HG02973 (cell line): ENCODE data around the gene DNAH14.
"Not testable (repeated sequence)": the region's sequence is repeated elsewhere in the genome, so short reads cannot be mapped to it uniquely, and the experiment has no call there.

Source experiments
- ATAC-seq: cut with Tn5 transposase; IDR thresholded peaks from one replicate; pipeline ENCODE4 v1.9.1; 2021; ENCODE audit warnings: moderate library complexity; ENCODE audit not compliant: unreplicated experiment

Gene DNAH14

GRCh38 chr1:225338545-225338944 is 409.1 kb downstream of the DNAH14 start:
- no peak for ATAC-seq

- ATAC-seq, result no peak
Measured at GRCh38 chr1:225341642-225342041, 412.2 kb downstream of the DNAH14 start.

- ATAC-seq, result no peak
Measured at GRCh38 chr1:225342695-225343094, 413.2 kb downstream of the DNAH14 start.

- no peak for ATAC-seq
Measured at GRCh38 chr1:225343618-225344017, 414.1 kb downstream of the DNAH14 start.

GRCh38 chr1:225347123-225347683 is 417.7 kb downstream of the DNAH14 start:
- no peak for ATAC-seq

GRCh38 chr1:225348400-225348799 is 418.9 kb downstream of the DNAH14 start:
- no peak for ATAC-seq

- ATAC-seq, result no peak
Measured at GRCh38 chr1:225349826-225350225, 420.4 kb downstream of the DNAH14 start.

- ATAC-seq, result no peak
Measured at GRCh38 chr1:225350872-225351271, 421.4 kb downstream of the DNAH14 start.

GRCh38 chr1:225354906-225355305 is 425.4 kb downstream of the DNAH14 start:
- no peak for ATAC-seq

- no peak for ATAC-seq
Measured at GRCh38 chr1:225355863-225356262, 426.4 kb downstream of the DNAH14 start.

GRCh38 chr1:225360119-225360518 is 430.6 kb downstream of the DNAH14 start:
- no peak for ATAC-seq

GRCh38 chr1:225361176-225361575 is 431.7 kb downstream of the DNAH14 start:
- no peak for ATAC-seq

- ATAC-seq, result no peak
Measured at GRCh38 chr1:225362805-225363204, 433.3 kb downstream of the DNAH14 start.

- ATAC-seq, result no peak
Measured at GRCh38 chr1:225364439-225364838, 435.0 kb downstream of the DNAH14 start.

- ATAC-seq, result no peak
Measured at GRCh38 chr1:225366018-225366417, 436.5 kb downstream of the DNAH14 start.

GRCh38 chr1:225366552-225366951 is 437.1 kb downstream of the DNAH14 start:
- no peak for ATAC-seq

- ATAC-seq, result no peak
Measured at GRCh38 chr1:225368036-225368552, 438.6 kb downstream of the DNAH14 start.

GRCh38 chr1:225371366-225372010 is 442.0 kb downstream of the DNAH14 start:
- no peak for ATAC-seq

GRCh38 chr1:225373155-225373554 is 443.7 kb downstream of the DNAH14 start:
- ATAC-seq, result no peak

GRCh38 chr1:225374996-225375395 is 445.5 kb downstream of the DNAH14 start:
- ATAC-seq, result no peak

- ATAC-seq, result no peak
Measured at GRCh38 chr1:225378880-225379279, 449.4 kb downstream of the DNAH14 start.

GRCh38 chr1:225380691-225381090 is 451.2 kb downstream of the DNAH14 start:
- ATAC-seq, result no peak

- ATAC-seq, result not testable (repeated sequence)
Measured at GRCh38 chr1:225386860-225387259, 457.4 kb downstream of the DNAH14 start.
